ENCODE measurements around the gene CDX4. TPM values are rescaled to one million over a fixed set of nuclear protein-coding genes. Genes with fewer than 3 reads are reported as not detected.

The CDX4 gene, protein sequence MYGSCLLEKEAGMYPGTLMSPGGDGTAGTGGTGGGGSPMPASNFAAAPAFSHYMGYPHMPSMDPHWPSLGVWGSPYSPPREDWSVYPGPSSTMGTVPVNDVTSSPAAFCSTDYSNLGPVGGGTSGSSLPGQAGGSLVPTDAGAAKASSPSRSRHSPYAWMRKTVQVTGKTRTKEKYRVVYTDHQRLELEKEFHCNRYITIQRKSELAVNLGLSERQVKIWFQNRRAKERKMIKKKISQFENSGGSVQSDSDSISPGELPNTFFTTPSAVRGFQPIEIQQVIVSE
- not detected in 2 replicates for total RNA-seq (2021)
- not detected for Bru-seq, nascent RNA
- BruChase-seq, experiment 1, labeled RNA remaining after a 2-hour chase = not detected
- not detected for BruChase-seq, experiment 2, labeled RNA remaining after a 6-hour chase
- long read RNA-seq = 0 reads

DNA sequence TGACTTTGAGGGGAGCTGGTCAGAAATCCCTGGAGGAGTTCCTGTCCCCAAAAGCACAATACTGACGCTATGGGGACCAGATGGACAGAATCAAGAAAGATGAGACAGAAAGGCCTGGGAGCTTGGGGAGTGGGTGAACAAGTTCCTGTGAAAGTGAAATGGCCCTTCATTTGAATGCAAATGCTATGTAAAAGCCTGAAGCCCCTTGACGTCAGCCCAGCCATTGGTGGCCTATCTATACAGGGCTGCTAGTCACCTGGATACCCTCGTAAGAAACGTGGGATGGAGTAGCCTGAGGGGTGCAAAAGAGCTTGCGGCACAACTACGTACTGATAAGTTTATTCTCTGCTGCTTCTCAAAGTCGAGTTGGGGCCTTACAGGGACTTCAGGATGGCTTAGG is at the start of gene CDX4:
Gene CDX4, plus strand, starts transcription at position 223 of the 400 bp plus-strand sequence. CDS start 201 bp downstream, outside the sequence.
- Histone ChIP-seq H4K20me1 (ENCODE audit: insufficient read depth) (no peaks in the 10 kb centered on the region), H3K9me3 (ENCODE audit: insufficient read depth, low read depth) (no peaks in the 10 kb centered on the region), H3K4me2 (no peak within 1 kb of the TSS), H3K4me1 (replicated peaks; ENCODE audit: insufficient read depth) (no peaks in the 10 kb centered on the region), H3K27ac (no peak within 1 kb of the TSS), H3K9me2 (ENCODE audit: insufficient read depth) (no peaks in the 10 kb centered on the region), H3F3A (ENCODE audit: insufficient read depth, low read depth) (no peaks in the 10 kb centered on the region), H3K27me3 (ENCODE audit: insufficient read depth, low read depth) (peaks cover 5% of the 10 kb centered on the region), H3K4me3 (no peak within 1 kb of the TSS), H3K79me2 (ENCODE audit: low read depth) (no peaks in the 10 kb centered on the region), H2AFZ (no peak within 1 kb of the TSS), H3K36me3 (ENCODE audit: low read depth) (no peaks in the 10 kb centered on the region)
- intact Hi-C loops (cut with micrococcal nuclease; ENCODE audit: unreplicated experiment) = no loop called here
- no TSS peak for BruUV-seq (replicated peaks)
- POLR2A ChIA-PET (ENCODE audit: unreplicated experiment) = no interaction called here
- TF ChIP-seq EZH2 (IDR thresholded peaks at IDR 0.05; ENCODE audit: low read depth) (no peak), CTCF (conservative IDR thresholded peaks at IDR 0.05) (no peak)
- no peak for DNase-seq
- CTCF ChIA-PET = no interaction called here

GRCh38 chrX:73398185-73398914 is 48.5 kb upstream of the CDX4 start:
- no peak overlapping the region for H3K4me3 ChIP-seq
- ChIA-PET POLR2A (ENCODE audit: unreplicated experiment) (no interaction called here), CTCF (no interaction called here)
- no peak overlapping the region for H3K27ac ChIP-seq
- TF ChIP-seq CTCF (conservative IDR thresholded peaks at IDR 0.05) (no peak), EZH2 (IDR thresholded peaks at IDR 0.05; ENCODE audit: low read depth) (no peak)
- no peaks in the 10 kb centered on the region for H3K9me3 ChIP-seq (ENCODE audit: insufficient read depth, low read depth)
- H3K4me1 ChIP-seq (replicated peaks; ENCODE audit: insufficient read depth) = no peaks in the 10 kb centered on the region
- BruUV-seq (replicated peaks) = no TSS peak
- intact Hi-C loops (cut with micrococcal nuclease; ENCODE audit: unreplicated experiment) = no loop called here
- H3K36me3 ChIP-seq (ENCODE audit: low read depth) = no peaks in the 10 kb centered on the region
- no peaks in the 10 kb centered on the region for H3K9me2 ChIP-seq (ENCODE audit: insufficient read depth)
- H3K4me2 ChIP-seq = no peak overlapping the region
- DNase-seq = no peak
- H3K27me3 ChIP-seq (ENCODE audit: insufficient read depth, low read depth) = no peaks in the 10 kb centered on the region
- no peaks in the 10 kb centered on the region for H3K79me2 ChIP-seq (ENCODE audit: low read depth)
- no peak overlapping the region for H2AFZ ChIP-seq
- H4K20me1 ChIP-seq (ENCODE audit: insufficient read depth) = no peaks in the 10 kb centered on the region
- no peaks in the 10 kb centered on the region for H3F3A ChIP-seq (ENCODE audit: insufficient read depth, low read depth)

DNA sequence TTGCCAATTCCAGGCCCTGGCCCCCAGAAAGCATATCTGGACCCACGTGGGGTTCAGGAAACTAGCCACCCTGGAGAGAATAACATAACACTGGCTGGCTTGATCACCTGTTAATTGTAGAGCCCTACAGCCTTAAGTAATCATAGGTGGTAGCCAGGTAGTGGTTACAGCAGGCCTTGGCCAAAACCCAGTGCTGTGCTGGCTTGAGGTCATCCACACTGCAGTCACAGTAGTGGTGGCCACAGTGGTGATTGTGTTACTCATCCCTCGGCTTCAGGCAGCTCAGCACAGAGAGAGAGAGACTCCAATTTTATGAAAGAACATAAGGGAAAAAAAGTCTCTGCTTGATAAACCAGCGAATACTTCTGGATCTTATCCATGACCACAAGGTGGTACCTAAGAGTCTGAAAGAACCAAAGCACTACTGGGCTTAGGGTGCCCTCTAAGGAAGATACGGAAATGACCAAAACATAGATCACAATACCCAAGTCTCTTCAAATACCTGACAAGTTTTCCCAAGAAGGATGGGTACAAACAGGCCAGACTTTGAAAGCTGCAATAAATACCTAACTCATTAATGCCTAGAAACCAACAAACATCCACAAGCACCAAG is 46.6 kb upstream of the CDX4 start:
- ChIA-PET POLR2A (ENCODE audit: unreplicated experiment) (no interaction called here), CTCF (no interaction called here)
- Histone ChIP-seq H3K9me2 (ENCODE audit: insufficient read depth) (no peaks in the 10 kb centered on the region), H3K9me3 (ENCODE audit: insufficient read depth, low read depth) (no peaks in the 10 kb centered on the region), H4K20me1 (ENCODE audit: insufficient read depth) (no peaks in the 10 kb centered on the region), H2AFZ (no peak overlapping the region), H3K4me2 (no peak overlapping the region), H3K27ac (no peak overlapping the region), H3F3A (ENCODE audit: insufficient read depth, low read depth) (no peaks in the 10 kb centered on the region), H3K4me3 (no peak overlapping the region), H3K27me3 (ENCODE audit: insufficient read depth, low read depth) (no peaks in the 10 kb centered on the region), H3K79me2 (ENCODE audit: low read depth) (no peaks in the 10 kb centered on the region), H3K36me3 (ENCODE audit: low read depth) (no peaks in the 10 kb centered on the region), H3K4me1 (replicated peaks; ENCODE audit: insufficient read depth) (no peaks in the 10 kb centered on the region)
- no peak for TF ChIP-seq EZH2 (IDR thresholded peaks at IDR 0.05; ENCODE audit: low read depth)
- no peak for TF ChIP-seq CTCF (conservative IDR thresholded peaks at IDR 0.05)
- no peak for DNase-seq
- intact Hi-C loops (cut with micrococcal nuclease; ENCODE audit: unreplicated experiment) = no loop called here
- no TSS peak for BruUV-seq (replicated peaks)

Measured in PC-9 (cell line).